ENCODE measurements around the gene SBF2. TPM values are rescaled to one million over a fixed set of nuclear protein-coding genes. Genes with fewer than 3 reads are reported as not detected.

Gene SBF2
- total and polyA plus RNA-seq, 2 of the 13 experiments (the other 11 are each of a cell fraction or from before 2014, with no cell fraction given), result 24.0 to 45.8 TPM

DNA sequence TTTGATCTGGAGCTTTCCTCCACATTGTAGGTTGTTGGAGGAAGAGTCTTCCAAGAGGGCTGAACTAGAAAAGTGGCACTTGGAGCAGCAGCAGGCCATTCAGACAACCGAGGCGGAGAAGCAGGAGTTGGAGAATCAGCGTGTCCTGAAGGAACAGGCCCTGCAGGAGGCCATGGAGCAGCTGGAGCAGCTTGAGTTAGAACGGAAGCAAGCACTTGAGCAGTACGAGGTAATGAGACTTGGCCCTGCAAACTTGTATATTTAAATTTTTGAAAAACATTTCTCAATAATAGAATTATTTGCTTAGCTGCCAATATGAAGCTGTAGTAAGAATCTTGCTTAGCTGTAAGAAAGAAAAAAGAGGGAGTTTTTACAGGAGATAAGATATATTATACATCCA lies 546.2 kb downstream of the SBF2 start:
- no peaks in the 10 kb centered on the region for H3K27me3 ChIP-seq (ENCODE audit: control insufficient read depth in 1 of 2, insufficient read depth in 2 of 2, low read length in 2 of 2)
- BruUV-seq (replicated peaks), result no TSS peak
- POLR2A ChIA-PET, result interaction anchor here (1.0 kb wide), 1 partner anchor 10 kb away, joined by 3 read pairs; no protein-coding TSS in a partner anchor
- H3K9me3 ChIP-seq (ENCODE audit: low read length), result no peaks in the 10 kb centered on the region
- H3K4me2 ChIP-seq (ENCODE audit: low read depth, low read length), result no peak overlapping the region
- no peaks in the 10 kb centered on the region for H4K20me1 ChIP-seq (ENCODE audit: insufficient read depth, low read length)
- WGBS (ENCODE audit: low lambda C conversion rate), result 97% methylated on average over 5 of the region's 5 CpGs
- H3K4me1 ChIP-seq (ENCODE audit: insufficient read depth, low read length), result peaks cover 10% of the 10 kb centered on the region
- TF ChIP-seq MTA1 (CRISPR knock-in tag; IDR thresholded peaks at IDR 0.05; ENCODE audit: borderline replicate concordance), result no peak
- no peak for TF ChIP-seq ZNF383 (CRISPR knock-in tag; IDR thresholded peaks at IDR 0.05; ENCODE audit: borderline replicate concordance)
- TF ChIP-seq NONO (IDR thresholded peaks at IDR 0.05), result no peak
- no peak for TF ChIP-seq NONO (CRISPR knock-in tag; conservative IDR thresholded peaks at IDR 0.05)
- TF ChIP-seq, protein P1, sequence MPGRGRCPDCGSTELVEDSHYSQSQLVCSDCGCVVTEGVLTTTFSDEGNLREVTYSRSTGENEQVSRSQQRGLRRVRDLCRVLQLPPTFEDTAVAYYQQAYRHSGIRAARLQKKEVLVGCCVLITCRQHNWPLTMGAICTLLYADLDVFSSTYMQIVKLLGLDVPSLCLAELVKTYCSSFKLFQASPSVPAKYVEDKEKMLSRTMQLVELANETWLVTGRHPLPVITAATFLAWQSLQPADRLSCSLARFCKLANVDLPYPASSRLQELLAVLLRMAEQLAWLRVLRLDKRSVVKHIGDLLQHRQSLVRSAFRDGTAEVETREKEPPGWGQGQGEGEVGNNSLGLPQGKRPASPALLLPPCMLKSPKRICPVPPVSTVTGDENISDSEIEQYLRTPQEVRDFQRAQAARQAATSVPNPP (CRISPR knock-in tag; IDR thresholded peaks at IDR 0.05), result no peak
- no peak for TF ChIP-seq SNAPC5 (CRISPR knock-in tag; IDR thresholded peaks at IDR 0.05; ENCODE audit: borderline replicate concordance)
- TF ChIP-seq ZNF558 (CRISPR knock-in tag; IDR thresholded peaks at IDR 0.05; ENCODE audit: borderline replicate concordance), result no peak
- TF ChIP-seq ZNF232 (CRISPR knock-in tag; IDR thresholded peaks at IDR 0.05; ENCODE audit: borderline replicate concordance), result no peak
- TF ChIP-seq NFATC3 (CRISPR knock-in tag; IDR thresholded peaks at IDR 0.05), result no peak
- ATAC-seq, result no peak
- no peak overlapping the region for H2AFZ ChIP-seq (ENCODE audit: low read length)
- H3K9ac ChIP-seq (ENCODE audit: insufficient read depth, low read depth, low read length), result no peak overlapping the region
- no peak overlapping the region for H3K27ac ChIP-seq (ENCODE audit: extremely low read length, insufficient read depth, low read length)
- peaks cover 4 to 7% of the 10 kb centered on the region in 2 experiments; a peak in 1 of 5 replicates for H3K36me3 ChIP-seq (replicated peaks in 1 of 2; ENCODE audit: control insufficient read depth in 1 of 2, insufficient read depth in 2 of 2, low read length in 2 of 2)
- no peak for DNase-seq (ENCODE audit: low spot score)
- no peak for FAIRE-seq
- no peak overlapping the region for H3K4me3 ChIP-seq (replicated peaks in 1 of 3; ENCODE audit: insufficient read depth in 1 of 3, low read depth in 2 of 3, low read length in 3 of 3)
- no peaks in the 10 kb centered on the region for H3K79me2 ChIP-seq (ENCODE audit: insufficient read depth, low read length)
- intact Hi-C loops (cut with micrococcal nuclease; ENCODE audit: unreplicated experiment), result loop anchor here (1.0 kb wide), 2 partner anchors 130 to 134 kb away; no protein-coding TSS in a partner anchor
- CTCF ChIA-PET (ENCODE audit: low intra/inter-chr PET ratio, low total read pairs), result interaction anchor here (3.1 kb wide), 1 partner anchor 134 kb away, joined by 21 read pairs; no protein-coding TSS in a partner anchor
- in situ Hi-C loops (cut with HindIII; ENCODE audit: extremely low pct_ligation_motif_present, low pct_unique_long_range_greater_than_20kb), result loop anchor here (5.0 kb wide), 1 partner anchor 136 kb away; no protein-coding TSS in a partner anchor
